SK-N-SH (cell line): ENCODE results near the gene TPD52L2. TPM values are rescaled to one million over a fixed set of nuclear protein-coding genes. Genes with fewer than 3 reads are reported as not detected.

Experiments used
- CTCF ChIA-PET: fragments of 300-600, 350-600 bp; formaldehyde crosslinking; extraction: SDS; loops from one replicate; lab custom pipeline; 2021; lab: Yijun Ruan, JAX
- POLR2A ChIA-PET: fragments of 350-600 bp; sonication (Branson Sonifier 250); formaldehyde crosslinking; extraction: SDS; loops from one replicate; lab custom pipeline; 2020; ENCODE audit warnings: antibody characterized with exemption, inconsistent platforms; lab: Yijun Ruan, JAX
- DNase-seq: peaks from one replicate; pipeline ENCODE4 v3.0.0; 2012
- H2AFZ ChIP-seq: fragments of 200-600 bp; sonication (generic); 2 replicates; pipeline ENCODE4 v1.8.1; 2016; ENCODE audit warnings: antibody characterized with exemption, mild to moderate bottlenecking, low read depth
- H3F3A ChIP-seq: fragments of 200-600 bp; sonication (generic); replicated peaks from 2 replicates; pipeline ENCODE3; 2016; ENCODE audit warnings: antibody characterized with exemption, mild to moderate bottlenecking; ENCODE audit not compliant: insufficient read depth
- H3K27ac ChIP-seq, 2 experiments: fragments of 200-500 bp in 1 of 2; fragments of 200-600 bp in 1 of 2; sonication (Bioruptor generic) in 1 of 2; sonication (generic), shearing (Covaris generic) in 1 of 2; 2 replicates each; pipeline versions ENCODE4 v1.5.1 to v1.6.1; 2014 to 2016; ENCODE audit warnings: low read depth in 2 of 2, inconsistent platforms in 1 of 2, low read length in 1 of 2, mild to moderate bottlenecking in 1 of 2, mixed read lengths in 1 of 2
- H3K27me3 ChIP-seq: fragments of 200-600 bp; sonication (generic), shearing (Covaris generic); 2 replicates; pipeline ENCODE4 v1.6.1; 2016; ENCODE audit warnings: mixed run types; ENCODE audit not compliant: insufficient read depth
- H3K36me3 ChIP-seq, 2 experiments: fragments of 200-500 bp in 1 of 2; fragments of 200-600 bp in 1 of 2; sonication (Bioruptor generic) in 1 of 2; sonication (generic) in 1 of 2; replicated peaks in 1 of 2; 2 replicates each; pipeline versions ENCODE3 to v1.5.1; 2014 to 2016; ENCODE audit warnings: low read length in 1 of 2, mild to moderate bottlenecking in 1 of 2; ENCODE audit not compliant: insufficient read depth in 2 of 2, control insufficient read depth in 1 of 2
- H3K4me1 ChIP-seq, 2 experiments: fragments of 200-500 bp in 1 of 2; fragments of 200-600 bp in 1 of 2; sonication (Bioruptor generic) in 1 of 2; sonication (generic), shearing (Covaris generic) in 1 of 2; 2 replicates each; pipeline versions ENCODE4 v1.5.1 to v1.6.1; 2014 to 2016; ENCODE audit warnings: low read depth in 1 of 2, low read length in 1 of 2, mixed run types in 1 of 2; ENCODE audit not compliant: insufficient read depth in 2 of 2, control insufficient read depth in 1 of 2
- H3K4me2 ChIP-seq: fragments of 200-600 bp; sonication (generic), shearing (Covaris generic); 2 replicates; pipeline ENCODE4 v1.6.1; 2017; ENCODE audit warnings: mixed run types
- H3K4me3 ChIP-seq, 2 experiments: fragments of 200-500 bp in 1 of 2; fragments of 200-600 bp in 1 of 2; sonication (Bioruptor generic) in 1 of 2; sonication (generic), shearing (Covaris generic) in 1 of 2; 2 replicates each; pipeline versions ENCODE4 v1.5.1 to v1.8.1; 2014 to 2016; ENCODE audit warnings: low read depth in 2 of 2, inconsistent platforms in 1 of 2, low read length in 1 of 2, mild to moderate bottlenecking in 1 of 2, mixed read lengths in 1 of 2, moderate library complexity in 1 of 2
- H3K79me2 ChIP-seq: fragments of 200-600 bp; sonication (generic); 2 replicates; pipeline ENCODE4 v1.8.1; 2017; ENCODE audit warnings: mild to moderate bottlenecking; ENCODE audit not compliant: insufficient read depth
- H3K9ac ChIP-seq: fragments of 200-600 bp; sonication (generic); 2 replicates; pipeline ENCODE4 v1.6.1; 2017; ENCODE audit warnings: mixed run types
- H3K9me2 ChIP-seq: fragments of 200-600 bp; sonication (generic); 2 replicates; pipeline ENCODE4 v1.6.1; 2017; ENCODE audit warnings: mixed run types
- H3K9me3 ChIP-seq: fragments of 200-600 bp; sonication (generic); 2 replicates; pipeline ENCODE4 v1.6.1; 2017; ENCODE audit warnings: mixed run types, mild to moderate bottlenecking, moderate library complexity
- H4K20me1 ChIP-seq: fragments of 200-600 bp; sonication (generic); 2 replicates; pipeline ENCODE4 v1.6.1; 2017; ENCODE audit warnings: mild to moderate bottlenecking, mixed run types; ENCODE audit not compliant: insufficient read depth
- CHD2 ChIP-seq: fragments of 150-350 bp; IDR thresholded peaks from 2 replicates; pipeline ENCODE4 v1.6.1; 2018; ENCODE audit warnings: low read length; ENCODE audit not compliant: partially characterized antibody
- ELF1 ChIP-seq: IDR thresholded peaks from 2 replicates; pipeline ENCODE4 v1.4.0; 2012
- EZH2phosphoT487 ChIP-seq: fragments of 200-600 bp; sonication (generic); IDR thresholded peaks from 2 replicates; pipeline ENCODE4 v1.6.1; 2017; ENCODE audit warnings: low read depth, mixed run types, mild to moderate bottlenecking, antibody characterized with exemption, moderate library complexity, borderline replicate concordance
- FOXJ3 ChIP-seq: sonication (generic); formaldehyde crosslinking; IDR thresholded peaks from 2 replicates; pipeline ENCODE4 v1.5.1; 2020; ENCODE audit warnings: mild to moderate bottlenecking, missing genetic modification reagents
- JUND ChIP-seq: IDR thresholded peaks from 2 replicates; pipeline ENCODE4 v1.4.0; 2012
- MEF2A ChIP-seq: IDR thresholded peaks from 2 replicates; pipeline ENCODE4 v1.4.0; 2012; ENCODE audit warnings: low read depth, borderline replicate concordance
- MXI1 ChIP-seq: IDR thresholded peaks from 2 replicates; pipeline ENCODE4 v1.6.1; 2012; ENCODE audit warnings: mild to moderate bottlenecking, low read depth, low read length, improper control_type of control experiment
- NFIC ChIP-seq: IDR thresholded peaks from 2 replicates; pipeline ENCODE4 v1.4.0; 2012; ENCODE audit warnings: borderline replicate concordance
- RFX5 ChIP-seq: IDR thresholded peaks from 2 replicates; pipeline ENCODE4 v1.6.1; 2012; ENCODE audit warnings: mild to moderate bottlenecking, improper control_type of control experiment, low read length
- SMC3 ChIP-seq: IDR thresholded peaks from 2 replicates; pipeline ENCODE4 v1.6.1; 2012; ENCODE audit warnings: low read depth, low read length, improper control_type of control experiment
- TAF1 ChIP-seq: IDR thresholded peaks from 2 replicates; pipeline ENCODE4 v1.6.1; 2012; ENCODE audit warnings: low read depth, mild to moderate bottlenecking, low read length, moderate library complexity, borderline replicate concordance
- WGBS: methylation state at CpG from one replicate; pipeline ENCODE4 v1.1.6; 2017; ENCODE audit warnings: low lambda C conversion rate; 5-methylcytosine and 5-hydroxymethylcytosine counted together
- polyA plus RNA-seq, 3 experiments: library from polyadenylated mRNA; depleted of rRNA; stranded (reverse); fragments of >200 nt; gene quantifications; 2 replicates each; pipeline ENCODE4 v1.2.3, GENCODE V29; 2012
- TF ChIP-seq, protein P1 (sequence below): IDR thresholded peaks from 2 replicates; pipeline ENCODE4 v1.4.0; 2012; ENCODE audit warnings: low read depth
- TF ChIP-seq, protein P2 (sequence below): fragments of 150-350 bp; IDR thresholded peaks from 2 replicates; pipeline ENCODE4 v1.6.1; 2016; ENCODE audit warnings: mild to moderate bottlenecking, low read depth, low read length
- TF ChIP-seq, protein P3 (sequence below): IDR thresholded peaks from 2 replicates; pipeline ENCODE4; 2012
- TF ChIP-seq, protein P4 (sequence below): IDR thresholded peaks from 2 replicates; pipeline ENCODE4 v1.4.0; 2012; ENCODE audit warnings: low read depth, borderline replicate concordance
- TF ChIP-seq, protein P5 (sequence below): fragments of 150-350 bp; IDR thresholded peaks from 2 replicates; pipeline ENCODE4 v1.6.1; 2017; ENCODE audit warnings: antibody characterized with exemption, low read length, low read depth, borderline replicate concordance
- TF ChIP-seq, protein P6 (sequence below): fragments of 200-600 bp; sonication (generic); IDR thresholded peaks from 2 replicates; pipeline ENCODE4 v1.6.1; 2017; ENCODE audit warnings: antibody characterized with exemption, mild to moderate bottlenecking, moderate library complexity

TPD52L2 gene
- polyA plus RNA-seq, 1 of the 3 experiments (the other 2 are of a cell fraction) = 137 TPM

DNA sequence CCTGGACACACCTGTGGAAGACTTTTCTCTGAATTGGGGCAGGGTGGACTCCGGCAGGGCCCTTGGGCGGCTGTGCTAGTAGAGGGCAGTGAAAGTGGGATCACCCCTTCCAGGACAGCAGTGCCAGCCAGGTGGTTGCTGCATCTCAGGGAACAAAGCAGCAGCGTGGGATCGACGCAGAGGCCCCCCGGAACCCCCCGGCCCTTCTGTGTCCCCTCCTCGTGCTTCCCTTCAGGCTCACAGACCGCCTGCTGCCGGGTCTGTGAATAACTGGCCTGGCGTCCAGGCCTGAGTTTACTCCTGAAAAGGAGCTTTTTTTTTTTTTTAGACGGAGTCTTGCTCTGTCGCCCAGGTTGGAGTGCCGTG is 21.0 kb downstream of the TPD52L2 start:
- Histone ChIP-seq H3K27ac (no peak overlapping the region), H3K9ac (no peak overlapping the region), H3K79me2 (peaks cover 30% of the 10 kb centered on the region; the same call in 1 of the 2 replicates), H3K9me3 (no peaks in the 10 kb centered on the region), H3K4me3 (no peak overlapping the region), H3K4me1 (peaks cover 0 to 11% of the 10 kb centered on the region in 2 experiments; a peak in 1 of 4 replicates), H2AFZ (no peak overlapping the region), H3F3A (no peaks in the 10 kb centered on the region), H3K27me3 (no peaks in the 10 kb centered on the region), H3K9me2 (no peaks in the 10 kb centered on the region), H3K4me2 (no peak overlapping the region), H3K36me3 (peaks cover 6 to 80% of the 10 kb centered on the region in 2 experiments), H4K20me1 (peaks cover 32% of the 10 kb centered on the region)
- no peak for DNase-seq
- POLR2A ChIA-PET = no interaction called here
- TF ChIP-seq MEF2A (no peak), EZH2phosphoT487 (no peak), ELF1 (no peak), JUND (no peak), MXI1 (no peak), NFIC (no peak), SMC3 (no peak), RFX5 (no peak)
- TF ChIP-seq, protein P1, sequence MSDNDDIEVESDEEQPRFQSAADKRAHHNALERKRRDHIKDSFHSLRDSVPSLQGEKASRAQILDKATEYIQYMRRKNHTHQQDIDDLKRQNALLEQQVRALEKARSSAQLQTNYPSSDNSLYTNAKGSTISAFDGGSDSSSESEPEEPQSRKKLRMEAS = no peak
- TF ChIP-seq, protein P2, sequence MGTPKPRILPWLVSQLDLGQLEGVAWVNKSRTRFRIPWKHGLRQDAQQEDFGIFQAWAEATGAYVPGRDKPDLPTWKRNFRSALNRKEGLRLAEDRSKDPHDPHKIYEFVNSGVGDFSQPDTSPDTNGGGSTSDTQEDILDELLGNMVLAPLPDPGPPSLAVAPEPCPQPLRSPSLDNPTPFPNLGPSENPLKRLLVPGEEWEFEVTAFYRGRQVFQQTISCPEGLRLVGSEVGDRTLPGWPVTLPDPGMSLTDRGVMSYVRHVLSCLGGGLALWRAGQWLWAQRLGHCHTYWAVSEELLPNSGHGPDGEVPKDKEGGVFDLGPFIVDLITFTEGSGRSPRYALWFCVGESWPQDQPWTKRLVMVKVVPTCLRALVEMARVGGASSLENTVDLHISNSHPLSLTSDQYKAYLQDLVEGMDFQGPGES = no peak
- TF ChIP-seq, protein P3, sequence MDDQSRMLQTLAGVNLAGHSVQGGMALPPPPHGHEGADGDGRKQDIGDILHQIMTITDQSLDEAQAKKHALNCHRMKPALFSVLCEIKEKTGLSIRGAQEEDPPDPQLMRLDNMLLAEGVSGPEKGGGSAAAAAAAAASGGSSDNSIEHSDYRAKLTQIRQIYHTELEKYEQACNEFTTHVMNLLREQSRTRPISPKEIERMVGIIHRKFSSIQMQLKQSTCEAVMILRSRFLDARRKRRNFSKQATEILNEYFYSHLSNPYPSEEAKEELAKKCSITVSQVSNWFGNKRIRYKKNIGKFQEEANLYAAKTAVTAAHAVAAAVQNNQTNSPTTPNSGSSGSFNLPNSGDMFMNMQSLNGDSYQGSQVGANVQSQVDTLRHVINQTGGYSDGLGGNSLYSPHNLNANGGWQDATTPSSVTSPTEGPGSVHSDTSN = no peak
- TF ChIP-seq, protein P4, sequence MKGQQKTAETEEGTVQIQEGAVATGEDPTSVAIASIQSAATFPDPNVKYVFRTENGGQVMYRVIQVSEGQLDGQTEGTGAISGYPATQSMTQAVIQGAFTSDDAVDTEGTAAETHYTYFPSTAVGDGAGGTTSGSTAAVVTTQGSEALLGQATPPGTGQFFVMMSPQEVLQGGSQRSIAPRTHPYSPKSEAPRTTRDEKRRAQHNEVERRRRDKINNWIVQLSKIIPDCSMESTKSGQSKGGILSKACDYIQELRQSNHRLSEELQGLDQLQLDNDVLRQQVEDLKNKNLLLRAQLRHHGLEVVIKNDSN = no peak
- 98% methylated on average over 13 of the region's 14 CpGs for WGBS
- CTCF ChIA-PET = interaction anchor here (1.4 to 2.9 kb wide), 2 partner anchors 11 to 19 kb away, joined by 5 to 7 read pairs; no protein-coding TSS in a partner anchor

DNA sequence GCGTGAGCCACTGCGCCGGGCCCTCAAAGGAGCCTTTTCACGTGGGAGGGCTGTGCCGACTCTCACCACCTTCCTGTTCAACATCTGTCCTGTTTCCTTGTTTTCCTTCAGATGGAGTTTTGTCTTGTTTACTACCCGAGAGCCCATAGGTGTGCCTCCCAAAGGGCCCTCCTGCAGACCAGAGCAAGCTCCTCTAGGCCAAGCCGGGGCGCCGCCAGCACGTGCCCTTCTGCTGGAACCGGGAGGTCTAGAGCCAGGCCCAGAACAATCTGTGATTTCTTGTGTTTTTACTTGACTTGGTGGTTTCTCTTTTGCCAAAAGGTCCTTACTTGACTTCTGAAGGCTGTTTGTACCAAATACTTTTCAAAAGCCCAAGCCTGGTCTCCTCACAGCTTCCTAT is 21.9 kb downstream of the TPD52L2 start:
- Histone ChIP-seq H2AFZ (no peak overlapping the region), H3K4me1 (peaks cover 0 to 11% of the 10 kb centered on the region in 2 experiments; a peak in 1 of 4 replicates), H3K79me2 (peaks cover 23% of the 10 kb centered on the region; the same call in 1 of the 2 replicates), H3K4me2 (no peak overlapping the region), H3K9ac (no peak overlapping the region), H3K4me3 (no peak overlapping the region), H3K9me3 (no peaks in the 10 kb centered on the region), H3K27me3 (no peaks in the 10 kb centered on the region), H3K36me3 (peaks cover 6 to 81% of the 10 kb centered on the region in 2 experiments), H3F3A (peaks cover 6% of the 10 kb centered on the region), H4K20me1 (peaks cover 24% of the 10 kb centered on the region), H3K9me2 (no peaks in the 10 kb centered on the region), H3K27ac (no peak overlapping the region)
- ChIA-PET POLR2A (no interaction called here), CTCF (interaction anchor here (1.4 kb wide), 1 partner anchor 20 kb away, joined by 5 read pairs; no protein-coding TSS in a partner anchor)
- DNase-seq = no peak
- WGBS = 97% methylated on average over 11 of the region's 11 CpGs
- TF ChIP-seq MXI1 (no peak), FOXJ3 (no peak), SMC3 (no peak), TAF1 (no peak), CHD2 (no peak), NFIC (no peak)
- TF ChIP-seq, protein P4 = no peak
- TF ChIP-seq, protein P2 = no peak
- TF ChIP-seq, protein P1 = no peak
- TF ChIP-seq, protein P5, sequence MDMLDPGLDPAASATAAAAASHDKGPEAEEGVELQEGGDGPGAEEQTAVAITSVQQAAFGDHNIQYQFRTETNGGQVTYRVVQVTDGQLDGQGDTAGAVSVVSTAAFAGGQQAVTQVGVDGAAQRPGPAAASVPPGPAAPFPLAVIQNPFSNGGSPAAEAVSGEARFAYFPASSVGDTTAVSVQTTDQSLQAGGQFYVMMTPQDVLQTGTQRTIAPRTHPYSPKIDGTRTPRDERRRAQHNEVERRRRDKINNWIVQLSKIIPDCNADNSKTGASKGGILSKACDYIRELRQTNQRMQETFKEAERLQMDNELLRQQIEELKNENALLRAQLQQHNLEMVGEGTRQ = no peak
- TF ChIP-seq, protein P6, sequence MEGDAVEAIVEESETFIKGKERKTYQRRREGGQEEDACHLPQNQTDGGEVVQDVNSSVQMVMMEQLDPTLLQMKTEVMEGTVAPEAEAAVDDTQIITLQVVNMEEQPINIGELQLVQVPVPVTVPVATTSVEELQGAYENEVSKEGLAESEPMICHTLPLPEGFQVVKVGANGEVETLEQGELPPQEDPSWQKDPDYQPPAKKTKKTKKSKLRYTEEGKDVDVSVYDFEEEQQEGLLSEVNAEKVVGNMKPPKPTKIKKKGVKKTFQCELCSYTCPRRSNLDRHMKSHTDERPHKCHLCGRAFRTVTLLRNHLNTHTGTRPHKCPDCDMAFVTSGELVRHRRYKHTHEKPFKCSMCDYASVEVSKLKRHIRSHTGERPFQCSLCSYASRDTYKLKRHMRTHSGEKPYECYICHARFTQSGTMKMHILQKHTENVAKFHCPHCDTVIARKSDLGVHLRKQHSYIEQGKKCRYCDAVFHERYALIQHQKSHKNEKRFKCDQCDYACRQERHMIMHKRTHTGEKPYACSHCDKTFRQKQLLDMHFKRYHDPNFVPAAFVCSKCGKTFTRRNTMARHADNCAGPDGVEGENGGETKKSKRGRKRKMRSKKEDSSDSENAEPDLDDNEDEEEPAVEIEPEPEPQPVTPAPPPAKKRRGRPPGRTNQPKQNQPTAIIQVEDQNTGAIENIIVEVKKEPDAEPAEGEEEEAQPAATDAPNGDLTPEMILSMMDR = no peak
